ENCODE results near the gene ITPKC. TPM values are rescaled to one million over a fixed set of nuclear protein-coding genes. Genes with fewer than 3 reads are reported as not detected.

The ITPKC gene
- total RNA-seq, 1 donor from 2014 or later, result 92.6 TPM

- Histone ChIP-seq H3K4me3 (peak within 1 kb of the TSS; percentile 68 to 73), H3K4me1 (peaks cover 45% of the 10 kb centered on the region), H3K9me3 (no peaks in the 10 kb centered on the region), H3K36me3 (peaks cover 0 to 1% of the 10 kb centered on the region in 2 donors), H3K27ac (peak within 1 kb of the TSS; percentile 92), H3K27me3 (no peaks in the 10 kb centered on the region)
- TF ChIP-seq POLR2A (IDR thresholded peaks at IDR 0.05) (peak; percentile 76 to 88), POLR2AphosphoS5 (IDR thresholded peaks at IDR 0.05; ENCODE audit: insufficient read depth in 1 of 2, low read depth in 1 of 2) (peak; percentile 63 to 93)
- TF ChIP-seq, protein P1, sequence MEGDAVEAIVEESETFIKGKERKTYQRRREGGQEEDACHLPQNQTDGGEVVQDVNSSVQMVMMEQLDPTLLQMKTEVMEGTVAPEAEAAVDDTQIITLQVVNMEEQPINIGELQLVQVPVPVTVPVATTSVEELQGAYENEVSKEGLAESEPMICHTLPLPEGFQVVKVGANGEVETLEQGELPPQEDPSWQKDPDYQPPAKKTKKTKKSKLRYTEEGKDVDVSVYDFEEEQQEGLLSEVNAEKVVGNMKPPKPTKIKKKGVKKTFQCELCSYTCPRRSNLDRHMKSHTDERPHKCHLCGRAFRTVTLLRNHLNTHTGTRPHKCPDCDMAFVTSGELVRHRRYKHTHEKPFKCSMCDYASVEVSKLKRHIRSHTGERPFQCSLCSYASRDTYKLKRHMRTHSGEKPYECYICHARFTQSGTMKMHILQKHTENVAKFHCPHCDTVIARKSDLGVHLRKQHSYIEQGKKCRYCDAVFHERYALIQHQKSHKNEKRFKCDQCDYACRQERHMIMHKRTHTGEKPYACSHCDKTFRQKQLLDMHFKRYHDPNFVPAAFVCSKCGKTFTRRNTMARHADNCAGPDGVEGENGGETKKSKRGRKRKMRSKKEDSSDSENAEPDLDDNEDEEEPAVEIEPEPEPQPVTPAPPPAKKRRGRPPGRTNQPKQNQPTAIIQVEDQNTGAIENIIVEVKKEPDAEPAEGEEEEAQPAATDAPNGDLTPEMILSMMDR (IDR thresholded peaks at IDR 0.05), result no peak
- intact Hi-C loops (cut with DNase I), result loop anchor here (10.0 kb wide), 1 partner anchor 55 kb away; no protein-coding TSS in a partner anchor
- peak; percentile 100 for DNase-seq (ENCODE audit: extremely low spot score in 2 of 2)
These were observed 33.4 kb downstream of the ITPKC start, which contains the start of gene ACTMAP for GRCh38 chr19:40750058-40750873. TSS of gene ACTMAP (minus strand) at chr19:40750477. CDS start at chr19:40749803, 674 bp downstream.

DNA sequence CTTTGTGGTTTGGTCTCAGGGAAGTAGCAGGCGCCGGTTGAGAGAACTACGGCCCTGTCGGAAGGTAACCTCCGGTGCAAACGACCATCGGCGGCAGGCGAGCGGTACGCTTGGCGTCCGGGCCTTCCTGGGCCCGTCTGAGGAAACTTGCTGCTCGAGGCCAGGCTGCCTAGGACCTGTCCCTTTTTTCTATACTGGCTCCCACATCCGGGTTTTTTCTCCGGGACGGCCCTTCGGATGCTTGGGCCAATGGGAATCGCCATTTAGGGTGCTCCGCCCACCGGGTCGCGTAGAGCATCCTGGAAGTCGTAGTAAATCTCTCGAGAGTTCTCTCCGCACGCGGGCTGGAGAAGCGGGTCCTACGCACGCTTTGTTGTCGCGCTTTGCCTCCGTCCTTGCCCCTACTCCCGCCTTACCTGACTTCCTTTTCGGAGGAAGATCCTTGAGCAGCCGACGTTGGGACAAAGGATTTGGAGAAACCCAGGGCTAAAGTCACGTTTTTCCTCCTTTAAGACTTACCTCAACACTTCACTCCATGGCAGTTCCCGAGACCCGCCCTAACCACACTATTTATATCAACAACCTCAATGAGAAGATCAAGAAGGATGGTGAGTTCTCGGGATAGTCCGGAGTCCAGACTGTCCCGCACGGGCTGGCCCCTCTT is 34.1 kb downstream of the ITPKC start, which contains the start of gene SNRPA:
SNRPA (plus strand) TSS at position 330 of the 664 bp plus-strand sequence; CDS start at position 536, 206 bp downstream.
- TF ChIP-seq POLR2A (IDR thresholded peaks at IDR 0.05) (peak in 1 of 2 donors; percentile 89), POLR2AphosphoS5 (IDR thresholded peaks at IDR 0.05; ENCODE audit: insufficient read depth in 1 of 2, low read depth in 1 of 2) (peak; percentile 82 to 91)
- TF ChIP-seq, protein P1 (IDR thresholded peaks at IDR 0.05), result peak in 1 of 3 experiments; percentile 13
- peaks cover 53% of the 10 kb centered on the region for H3K4me1 ChIP-seq
- intact Hi-C loops (cut with DNase I), result loop anchor here (10.0 kb wide), 1 partner anchor 54 kb away; no protein-coding TSS in a partner anchor

GRCh38 chr19:40752257-40752781 is 35.4 kb downstream of the ITPKC start:
- DNase-seq (ENCODE audit: extremely low spot score in 2 of 2), result no peak
- Histone ChIP-seq H3K36me3 (peaks cover 0 to 21% of the 10 kb centered on the region in 2 donors), H3K9me3 (no peaks in the 10 kb centered on the region), H3K27me3 (no peaks in the 10 kb centered on the region), H3K4me1 (peaks cover 65% of the 10 kb centered on the region), H3K27ac (peak overlapping the region; percentile 91), H3K4me3 (peak overlapping the region; percentile 68 to 73)
- intact Hi-C loops (cut with DNase I), result loop anchor here (10.0 kb wide), 1 partner anchor 52 kb away; no protein-coding TSS in a partner anchor
- TF ChIP-seq, protein P1 (IDR thresholded peaks at IDR 0.05), result no peak

More for the DNA sequence above, 34.1 kb downstream of the ITPKC start, which contains the start of gene SNRPA:
- Histone ChIP-seq H3K36me3 (peaks cover 0 to 9% of the 10 kb centered on the region in 2 donors), H3K9me3 (no peaks in the 10 kb centered on the region), H3K4me3 (peak within 1 kb of the TSS; percentile 68 to 73), H3K27me3 (no peaks in the 10 kb centered on the region), H3K27ac (peak within 1 kb of the TSS; percentile 92)
- DNase-seq (ENCODE audit: extremely low spot score in 2 of 2), result peak; percentile 98 to 99

DNA sequence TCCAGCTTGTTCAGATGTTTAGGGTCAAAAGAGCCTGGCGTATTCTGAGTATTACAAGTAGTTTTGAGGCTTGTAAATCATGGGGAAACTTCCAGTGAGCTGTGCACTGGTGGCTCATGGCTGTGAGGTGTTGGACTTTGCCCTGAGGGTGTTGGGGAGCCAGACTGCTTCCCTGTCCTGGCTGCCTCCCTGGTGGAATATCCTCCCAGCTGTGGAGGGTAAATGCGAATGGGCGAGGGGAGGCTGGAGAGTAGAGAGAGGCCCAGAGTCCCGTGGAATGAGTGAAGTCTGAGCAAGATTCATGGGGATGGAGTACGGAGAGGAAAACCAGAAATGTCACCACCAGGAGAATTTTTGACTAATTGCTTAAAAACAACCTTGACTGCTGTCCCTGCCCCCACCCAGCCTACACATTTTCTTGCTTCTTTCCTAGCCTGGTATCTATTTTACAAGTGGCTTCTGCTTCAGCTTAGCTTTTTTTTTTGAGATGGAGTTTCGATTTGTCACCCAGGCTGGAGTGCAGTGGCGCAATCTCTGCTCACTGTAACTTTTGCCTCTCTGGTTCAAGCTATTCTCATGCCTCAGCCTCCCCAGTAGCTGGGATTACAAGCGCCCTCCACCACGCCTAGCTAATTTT is 37.8 kb downstream of the ITPKC start:
- TF ChIP-seq POLR2AphosphoS5 (IDR thresholded peaks at IDR 0.05; ENCODE audit: insufficient read depth in 1 of 2, low read depth in 1 of 2) (no peak), POLR2A (IDR thresholded peaks at IDR 0.05) (no peak)
- intact Hi-C loops (cut with DNase I), result loop anchor here (10.0 kb wide), 1 partner anchor 50 kb away; no protein-coding TSS in a partner anchor
- peak overlapping the region in 1 of 2 donors; percentile 21 for H3K4me3 ChIP-seq
- peaks cover 0 to 45% of the 10 kb centered on the region in 2 donors for H3K36me3 ChIP-seq
- H3K4me1 ChIP-seq, result peaks cover 57% of the 10 kb centered on the region
- no peak for DNase-seq (ENCODE audit: extremely low spot score in 2 of 2)
- H3K9me3 ChIP-seq, result no peaks in the 10 kb centered on the region
- no peaks in the 10 kb centered on the region for H3K27me3 ChIP-seq
- peak overlapping the region; percentile 20 for H3K27ac ChIP-seq

Data from vagina (tissue), 2 donors.